ENCODE data around the gene SLC39A11. TPM values are rescaled to one million over a fixed set of nuclear protein-coding genes. Genes with fewer than 3 reads are reported as not detected.

SLC39A11 gene
- total and polyA plus RNA-seq, 2 of the 13 experiments (the other 11 are each of a cell fraction or from before 2014, with no cell fraction given): 17.2 to 31.5 TPM

DNA sequence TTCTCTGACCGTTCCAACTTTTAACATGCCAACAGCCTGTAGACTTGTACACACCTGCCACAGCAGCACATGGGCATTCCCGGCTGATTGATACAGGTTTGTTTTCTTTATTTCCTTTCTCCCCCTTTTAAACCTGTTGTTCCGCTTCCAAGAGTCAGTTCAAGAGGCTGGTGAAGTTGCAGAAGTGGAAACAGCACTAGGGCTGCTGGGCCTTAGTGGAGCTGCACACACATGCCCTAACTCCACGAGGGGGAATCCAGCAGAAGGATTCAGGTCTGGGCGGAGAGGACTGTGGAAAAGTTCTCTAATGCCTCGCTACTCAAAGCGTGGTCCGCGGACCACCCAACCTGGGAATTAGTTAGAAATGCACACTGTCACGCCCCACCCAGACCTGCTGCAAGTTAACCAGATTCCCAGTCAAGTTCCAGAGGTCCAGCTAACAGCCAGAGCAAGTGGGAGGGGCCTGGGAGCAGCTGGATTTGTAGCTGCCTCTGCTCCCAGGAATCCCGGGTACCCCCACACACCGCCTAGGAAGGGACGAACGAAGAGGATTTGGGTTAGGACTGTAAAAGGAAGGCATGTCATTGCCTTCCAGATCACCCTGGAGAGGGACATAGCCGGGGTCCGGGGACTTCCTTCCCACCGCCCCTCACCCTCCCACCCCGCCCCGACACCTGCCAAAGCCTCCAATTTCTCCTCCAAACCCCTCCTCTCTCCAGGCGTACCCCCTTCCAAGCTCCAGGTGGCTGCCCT lies 542 bp downstream of the SLC39A11 start:
- peak overlapping the region; percentile 67 for H2AFZ ChIP-seq (ENCODE audit: low read length)
- peak overlapping the region; percentile 93 for H3K4me2 ChIP-seq (ENCODE audit: low read depth, low read length)
- ATAC-seq: peak; percentile 67
- peak; percentile 67 for DNase-seq (ENCODE audit: low spot score)
- intact Hi-C loops (cut with micrococcal nuclease; ENCODE audit: unreplicated experiment) (loop anchor here (1.0 to 5.0 kb wide), 2 partner anchors 60 to 105 kb away; no protein-coding TSS in a partner anchor), in situ Hi-C loops (cut with HindIII; ENCODE audit: extremely low pct_ligation_motif_present, low pct_unique_long_range_greater_than_20kb) (loop anchor here (10.0 kb wide), 1 partner anchor 527 kb away; no protein-coding TSS in a partner anchor)
- H3K79me2 ChIP-seq (ENCODE audit: insufficient read depth, low read length): peaks cover 9% of the 10 kb centered on the region
- POLR2A ChIA-PET: interaction anchor here (0.6 to 1.0 kb wide), 3 partner anchors 22 to 109 kb away, joined by 3 to 5 read pairs (median 3); no protein-coding TSS in a partner anchor
- CTCF ChIA-PET (ENCODE audit: low intra/inter-chr PET ratio, low total read pairs): no interaction called here
- peaks cover 0 to 17% of the 10 kb centered on the region in 2 experiments; a peak in 3 of 5 replicates for H3K27me3 ChIP-seq (ENCODE audit: control insufficient read depth in 1 of 2, insufficient read depth in 2 of 2, low read length in 2 of 2)
- FAIRE-seq: peak; percentile 43
- H4K20me1 ChIP-seq (ENCODE audit: insufficient read depth, low read length): no peaks in the 10 kb centered on the region
- peak overlapping the region; percentile 76 to 80 (median 78) for H3K4me3 ChIP-seq (replicated peaks in 1 of 3; ENCODE audit: insufficient read depth in 1 of 3, low read depth in 2 of 3, low read length in 3 of 3)
- TSS peak; percentile 73 for BruUV-seq (replicated peaks)
- H3K27ac ChIP-seq (ENCODE audit: extremely low read length, insufficient read depth, low read length): peak overlapping the region; percentile 61
- peaks cover 0 to 7% of the 10 kb centered on the region in 2 experiments; a peak in 2 of 5 replicates for H3K36me3 ChIP-seq (replicated peaks in 1 of 2; ENCODE audit: control insufficient read depth in 1 of 2, insufficient read depth in 2 of 2, low read length in 2 of 2)
- H3K9me3 ChIP-seq (ENCODE audit: low read length): no peaks in the 10 kb centered on the region
- WGBS (ENCODE audit: low lambda C conversion rate): 2% methylated on average over 18 of the region's 20 CpGs
- peaks cover 42% of the 10 kb centered on the region for H3K4me1 ChIP-seq (ENCODE audit: insufficient read depth, low read length)
- peak overlapping the region; percentile 67 for H3K9ac ChIP-seq (ENCODE audit: insufficient read depth, low read depth, low read length)
- TF ChIP-seq ZNF460 (CRISPR knock-in tag; IDR thresholded peaks at IDR 0.05; ENCODE audit: borderline replicate concordance) (no peak), MEIS2 (CRISPR knock-in tag; IDR thresholded peaks at IDR 0.05) (no peak), KAT2B (IDR thresholded peaks at IDR 0.05; ENCODE audit: borderline replicate concordance, low read depth, low read length) (no peak), NFE2 (CRISPR knock-in tag; IDR thresholded peaks at IDR 0.05) (no peak), ZNF501 (CRISPR knock-in tag; IDR thresholded peaks at IDR 0.05) (0 out of 2 replicates have a peak, but pooled peaks have one; percentile 10), ZNF101 (CRISPR knock-in tag; IDR thresholded peaks at IDR 0.05; ENCODE audit: borderline replicate concordance, low read depth) (no peak), RBM39 (IDR thresholded peaks at IDR 0.05; ENCODE audit: low read depth, low read length, poor library complexity, severe bottlenecking) (peak; percentile 23), CREB1 (IDR thresholded peaks at IDR 0.05) (no peak), CREB1 (CRISPR knock-in tag; IDR thresholded peaks at IDR 0.05) (no peak)
- TF ChIP-seq, protein P1, sequence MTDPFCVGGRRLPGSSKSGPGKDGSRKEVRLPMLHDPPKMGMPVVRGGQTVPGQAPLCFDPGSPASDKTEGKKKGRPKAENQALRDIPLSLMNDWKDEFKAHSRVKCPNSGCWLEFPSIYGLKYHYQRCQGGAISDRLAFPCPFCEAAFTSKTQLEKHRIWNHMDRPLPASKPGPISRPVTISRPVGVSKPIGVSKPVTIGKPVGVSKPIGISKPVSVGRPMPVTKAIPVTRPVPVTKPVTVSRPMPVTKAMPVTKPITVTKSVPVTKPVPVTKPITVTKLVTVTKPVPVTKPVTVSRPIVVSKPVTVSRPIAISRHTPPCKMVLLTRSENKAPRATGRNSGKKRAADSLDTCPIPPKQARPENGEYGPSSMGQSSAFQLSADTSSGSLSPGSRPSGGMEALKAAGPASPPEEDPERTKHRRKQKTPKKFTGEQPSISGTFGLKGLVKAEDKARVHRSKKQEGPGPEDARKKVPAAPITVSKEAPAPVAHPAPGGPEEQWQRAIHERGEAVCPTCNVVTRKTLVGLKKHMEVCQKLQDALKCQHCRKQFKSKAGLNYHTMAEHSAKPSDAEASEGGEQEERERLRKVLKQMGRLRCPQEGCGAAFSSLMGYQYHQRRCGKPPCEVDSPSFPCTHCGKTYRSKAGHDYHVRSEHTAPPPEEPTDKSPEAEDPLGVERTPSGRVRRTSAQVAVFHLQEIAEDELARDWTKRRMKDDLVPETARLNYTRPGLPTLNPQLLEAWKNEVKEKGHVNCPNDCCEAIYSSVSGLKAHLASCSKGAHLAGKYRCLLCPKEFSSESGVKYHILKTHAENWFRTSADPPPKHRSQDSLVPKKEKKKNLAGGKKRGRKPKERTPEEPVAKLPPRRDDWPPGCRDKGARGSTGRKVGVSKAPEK (CRISPR knock-in tag; IDR thresholded peaks at IDR 0.05; ENCODE audit: borderline replicate concordance): 0 out of 2 replicates have a peak, but pooled peaks have one; percentile 66
- TF ChIP-seq, protein P2, sequence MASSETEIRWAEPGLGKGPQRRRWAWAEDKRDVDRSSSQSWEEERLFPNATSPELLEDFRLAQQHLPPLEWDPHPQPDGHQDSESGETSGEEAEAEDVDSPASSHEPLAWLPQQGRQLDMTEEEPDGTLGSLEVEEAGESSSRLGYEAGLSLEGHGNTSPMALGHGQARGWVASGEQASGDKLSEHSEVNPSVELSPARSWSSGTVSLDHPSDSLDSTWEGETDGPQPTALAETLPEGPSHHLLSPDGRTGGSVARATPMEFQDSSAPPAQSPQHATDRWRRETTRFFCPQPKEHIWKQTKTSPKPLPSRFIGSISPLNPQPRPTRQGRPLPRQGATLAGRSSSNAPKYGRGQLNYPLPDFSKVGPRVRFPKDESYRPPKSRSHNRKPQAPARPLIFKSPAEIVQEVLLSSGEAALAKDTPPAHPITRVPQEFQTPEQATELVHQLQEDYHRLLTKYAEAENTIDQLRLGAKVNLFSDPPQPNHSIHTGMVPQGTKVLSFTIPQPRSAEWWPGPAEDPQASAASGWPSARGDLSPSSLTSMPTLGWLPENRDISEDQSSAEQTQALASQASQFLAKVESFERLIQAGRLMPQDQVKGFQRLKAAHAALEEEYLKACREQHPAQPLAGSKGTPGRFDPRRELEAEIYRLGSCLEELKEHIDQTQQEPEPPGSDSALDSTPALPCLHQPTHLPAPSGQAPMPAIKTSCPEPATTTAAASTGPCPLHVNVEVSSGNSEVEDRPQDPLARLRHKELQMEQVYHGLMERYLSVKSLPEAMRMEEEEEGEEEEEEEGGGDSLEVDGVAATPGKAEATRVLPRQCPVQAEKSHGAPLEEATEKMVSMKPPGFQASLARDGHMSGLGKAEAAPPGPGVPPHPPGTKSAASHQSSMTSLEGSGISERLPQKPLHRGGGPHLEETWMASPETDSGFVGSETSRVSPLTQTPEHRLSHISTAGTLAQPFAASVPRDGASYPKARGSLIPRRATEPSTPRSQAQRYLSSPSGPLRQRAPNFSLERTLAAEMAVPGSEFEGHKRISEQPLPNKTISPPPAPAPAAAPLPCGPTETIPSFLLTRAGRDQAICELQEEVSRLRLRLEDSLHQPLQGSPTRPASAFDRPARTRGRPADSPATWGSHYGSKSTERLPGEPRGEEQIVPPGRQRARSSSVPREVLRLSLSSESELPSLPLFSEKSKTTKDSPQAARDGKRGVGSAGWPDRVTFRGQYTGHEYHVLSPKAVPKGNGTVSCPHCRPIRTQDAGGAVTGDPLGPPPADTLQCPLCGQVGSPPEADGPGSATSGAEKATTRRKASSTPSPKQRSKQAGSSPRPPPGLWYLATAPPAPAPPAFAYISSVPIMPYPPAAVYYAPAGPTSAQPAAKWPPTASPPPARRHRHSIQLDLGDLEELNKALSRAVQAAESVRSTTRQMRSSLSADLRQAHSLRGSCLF (CRISPR knock-in tag; IDR thresholded peaks at IDR 0.05; ENCODE audit: borderline replicate concordance): no peak
- TF ChIP-seq, protein P3, sequence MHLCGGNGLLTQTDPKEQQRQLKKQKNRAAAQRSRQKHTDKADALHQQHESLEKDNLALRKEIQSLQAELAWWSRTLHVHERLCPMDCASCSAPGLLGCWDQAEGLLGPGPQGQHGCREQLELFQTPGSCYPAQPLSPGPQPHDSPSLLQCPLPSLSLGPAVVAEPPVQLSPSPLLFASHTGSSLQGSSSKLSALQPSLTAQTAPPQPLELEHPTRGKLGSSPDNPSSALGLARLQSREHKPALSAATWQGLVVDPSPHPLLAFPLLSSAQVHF (CRISPR knock-in tag; IDR thresholded peaks at IDR 0.05): peak; percentile 77; the same call in 1 of the 2 replicates
- TF ChIP-seq, protein P4, sequence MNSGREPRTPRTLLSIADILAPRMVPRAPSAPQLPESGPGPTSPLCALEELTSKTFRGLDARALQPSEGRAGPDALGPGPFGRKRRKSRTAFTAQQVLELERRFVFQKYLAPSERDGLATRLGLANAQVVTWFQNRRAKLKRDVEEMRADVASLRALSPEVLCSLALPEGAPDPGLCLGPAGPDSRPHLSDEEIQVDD (CRISPR knock-in tag; IDR thresholded peaks at IDR 0.05; ENCODE audit: borderline replicate concordance): no peak

All from HepG2 (cell line).